Left colon (tissue), 2 donors: ENCODE results near the gene SRRM5. TPM values are rescaled to one million over a fixed set of nuclear protein-coding genes. Genes with fewer than 3 reads are reported as not detected.
A peak's percentile ranks its signal among the peaks of the same experiment; 100 is the strongest.

Source experiments
- ATAC-seq: fragments of 200-7000 bp; cut with Tn5 transposase; one replicate; pipeline ENCODE4 v1.9.1; 2020; ENCODE audit warnings: mild to moderate bottlenecking, moderate library complexity
- DNase-seq, 2 donors: peaks; one replicate each; pipeline ENCODE4 v3.0.0-alpha.2; 2020
- intact Hi-C, 2 donors: fragments of 100-400 bp; cut with DNase I in 1 of 2; cut with micrococcal nuclease in 1 of 2; formaldehyde crosslinking; loops; one replicate each; pipeline versions ENCODE4 v1.11.2 to v1.14.0; 2022; cut with DNase I, micrococcal nuclease
- total RNA-seq, 2 donors: library from RNA; stranded (reverse); fragmentation: NEBNext Ultra II Directional; extraction: Animal tissue kit (Norgen Biotek cat#: 25700); gene quantifications; one replicate each; pipeline ENCODE4 v1.2.1, GENCODE V29; 2021
- donor health status: DM: no; HTN: no; CAD: no.
- donor health status: DM: yes; HTN: yes; CAD: no.

SRRM5 gene
- total RNA-seq, 2 donors from 2014 or later = 0.14 to 0.73 TPM

DNA sequence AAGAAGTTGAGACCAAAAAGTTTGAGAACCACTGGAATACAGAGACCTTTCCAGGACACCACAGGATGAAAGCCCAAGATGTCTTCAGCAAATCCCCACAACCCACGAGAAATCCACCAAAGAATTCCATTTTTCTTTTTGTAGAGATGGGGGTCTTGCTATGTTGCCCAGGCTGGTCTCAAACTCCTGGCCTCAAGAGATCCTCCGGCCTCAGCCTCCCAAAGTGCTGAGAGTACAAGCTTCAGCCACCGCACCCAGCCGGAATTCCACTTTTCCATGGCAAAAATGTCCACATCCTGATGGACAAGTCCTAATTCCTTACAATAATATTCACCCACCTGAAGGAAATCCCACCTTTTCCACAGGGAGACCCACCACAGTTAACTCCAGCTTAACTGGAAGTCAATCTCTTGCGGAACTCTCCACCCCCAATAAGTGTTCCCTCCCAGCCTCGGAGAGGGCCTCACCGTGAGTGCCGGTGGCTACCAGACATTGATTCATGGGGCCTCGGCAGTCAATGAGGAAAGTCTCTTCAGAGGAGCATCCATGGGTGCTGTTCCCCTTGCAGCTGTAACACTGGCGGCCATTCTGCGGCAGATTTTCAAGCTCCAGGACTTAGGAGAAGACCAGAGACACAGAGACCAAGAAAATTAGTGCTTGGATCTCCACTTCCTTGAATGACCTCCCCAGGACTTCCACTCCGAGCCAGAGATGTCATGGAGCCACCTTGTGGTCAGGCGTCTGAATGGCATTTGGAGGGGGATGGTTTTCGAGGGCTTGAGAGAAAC is 40.1 kb downstream of the SRRM5 start:
- DNase-seq (peak in 1 of 2 donors; percentile 64), ATAC-seq (peak; percentile 86)
- intact Hi-C loops = loop anchor here in 1 of 2 donors (10.0 kb wide), 1 partner anchor 207 kb away; no protein-coding TSS in a partner anchor

DNA sequence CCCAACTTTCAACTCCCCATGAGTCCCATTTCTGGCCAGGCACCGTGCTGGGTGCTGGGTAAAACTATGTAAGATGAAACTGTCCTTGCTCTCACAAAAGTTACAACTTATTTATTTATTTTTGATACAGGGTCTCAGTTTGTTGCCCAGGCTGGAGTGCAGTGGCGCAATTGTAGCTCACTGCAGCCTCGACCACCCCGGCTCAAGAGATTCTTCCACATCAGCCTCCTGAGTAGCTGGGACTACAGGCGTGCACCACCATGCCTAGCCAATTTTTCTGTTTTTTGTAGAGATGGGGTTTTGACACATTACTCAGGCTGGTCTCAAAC is 40.6 kb downstream of the SRRM5 start:
- no peak for ATAC-seq
- intact Hi-C loops = loop anchor here in 1 of 2 donors (10.0 kb wide), 1 partner anchor 208 kb away; no protein-coding TSS in a partner anchor
- DNase-seq = no peak

- ATAC-seq (no peak), DNase-seq (no peak)
- intact Hi-C loops = loop anchor here in 1 of 2 donors (10.0 kb wide), 1 partner anchor 212 kb away; no protein-coding TSS in a partner anchor
Measured at GRCh38 chr19:43656436-43656835, 44.5 kb downstream of the SRRM5 start.

DNA sequence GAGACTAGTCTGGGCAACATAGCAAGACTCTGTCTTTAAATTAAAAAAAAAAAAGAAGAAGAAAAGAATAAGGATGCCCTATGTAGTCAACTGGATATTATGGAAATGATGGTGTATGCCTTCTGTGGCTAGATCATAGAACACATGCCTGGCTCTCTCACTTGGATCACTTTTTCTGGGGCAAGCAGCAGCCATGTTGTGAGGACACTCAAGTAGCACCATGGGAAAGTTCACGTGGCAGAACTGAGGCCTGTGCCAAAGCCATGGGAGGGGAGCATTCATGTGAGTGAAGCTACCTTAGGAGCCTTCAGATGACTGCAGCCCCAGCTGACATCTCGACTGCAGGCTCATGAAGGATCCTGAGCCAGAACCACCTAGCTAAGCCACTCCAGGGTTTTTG is 46.1 kb downstream of the SRRM5 start:
- no peak for DNase-seq
- intact Hi-C loops = loop anchor here in 1 of 2 donors (10.0 kb wide), 1 partner anchor 213 kb away; no protein-coding TSS in a partner anchor
- no peak for ATAC-seq

GRCh38 chr19:43658494-43658893 is 46.6 kb downstream of the SRRM5 start:
- ATAC-seq = no peak
- DNase-seq = no peak
- intact Hi-C loops = loop anchor here in 1 of 2 donors (10.0 kb wide), 1 partner anchor 214 kb away; no protein-coding TSS in a partner anchor

DNA sequence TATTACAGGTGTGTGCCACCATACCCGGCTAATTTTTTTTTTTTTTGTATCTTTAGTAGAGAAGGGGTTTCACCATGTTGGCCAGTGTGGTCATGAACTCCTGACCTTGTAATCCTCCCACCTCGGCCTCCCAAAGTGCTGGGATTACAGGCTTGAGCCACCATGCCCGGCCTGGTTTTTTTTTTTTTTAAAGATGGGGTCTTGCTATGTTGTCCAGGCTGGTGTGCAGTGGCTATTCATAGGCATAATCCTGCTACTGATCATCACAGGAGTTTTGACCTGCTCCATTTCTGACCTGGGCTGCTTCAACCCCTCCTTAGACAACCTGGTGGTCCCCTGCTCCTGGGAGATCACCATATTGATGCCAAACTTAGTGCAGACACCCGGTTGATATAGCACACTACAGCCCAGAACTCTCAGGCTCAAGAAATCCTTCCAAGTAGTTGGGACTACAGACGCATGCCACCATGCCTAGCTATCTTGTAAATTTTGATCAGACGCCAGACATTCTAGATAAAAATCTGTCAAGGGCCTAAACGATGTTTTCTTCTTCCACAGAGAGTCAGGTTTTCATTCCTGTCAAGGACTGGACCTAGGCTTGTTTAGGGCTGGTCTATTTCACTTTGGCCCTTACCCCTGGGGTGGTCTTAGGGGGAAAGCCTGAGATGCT is 48.5 kb downstream of the SRRM5 start:
- no peak for ATAC-seq
- DNase-seq = no peak
- intact Hi-C loops = no loop called here

GRCh38 chr19:43660971-43661360 is 49.1 kb downstream of the SRRM5 start:
- DNase-seq (no peak), ATAC-seq (no peak)
- intact Hi-C loops = no loop called here

- no peak for DNase-seq
- peak; percentile 20 for ATAC-seq
- intact Hi-C loops = no loop called here
Measured at GRCh38 chr19:43662487-43662886, 50.6 kb downstream of the SRRM5 start.

GRCh38 chr19:43664018-43664417 is 52.1 kb downstream of the SRRM5 start:
- DNase-seq = no peak
- intact Hi-C loops = no loop called here

More at GRCh38 chr19:43664018-43664417, 52.1 kb downstream of the SRRM5 start:
- ATAC-seq = no peak

Other genes starting within 250 kb of the SRRM5 start
- gene TEX101, start 197.2 kb upstream of the SRRM5 start, total RNA-seq = under 1 TPM; 0.27 to 0.34 TPM
- under 1 TPM; 0.21 to 0.56 TPM for gene LYPD3, start 146.5 kb upstream of the SRRM5 start, total RNA-seq
- 10 to 100 TPM in 1 of 2 donors, 1 to 10 TPM in 1; 9.7 to 11.6 TPM for gene PHLDB3, start 107.3 kb upstream of the SRRM5 start, total RNA-seq
- 100 to 1,000 TPM; 480 to 631 TPM for gene ETHE1, start 84.9 kb upstream of the SRRM5 start, total RNA-seq
- 1 to 10 TPM; 6.5 to 7.7 TPM for gene ZNF575, start 78.9 kb upstream of the SRRM5 start, total RNA-seq
- gene XRCC1, start 36.6 kb upstream of the SRRM5 start, total RNA-seq = 10 to 100 TPM; 16.5 to 17.3 TPM
- gene PINLYP, start 36.3 kb upstream of the SRRM5 start, total RNA-seq = 1 to 10 TPM in 1 of 2 donors, under 1 TPM in 1; 0.95 to 1.6 TPM
- 10 to 100 TPM; 19.8 to 23.3 TPM for gene IRGQ, start 16.0 kb upstream of the SRRM5 start, total RNA-seq
- 10 to 100 TPM; 13.5 to 16.6 TPM for gene ZNF576, start 15.5 kb upstream of the SRRM5 start, total RNA-seq
- gene ZNF428, start 7.5 kb downstream of the SRRM5 start, total RNA-seq = 10 to 100 TPM; 16.3 to 18.7 TPM
- 1 to 10 TPM; 2.0 to 4.9 TPM for gene CADM4, start 27.8 kb downstream of the SRRM5 start, total RNA-seq
- gene PLAUR, start 58.1 kb downstream of the SRRM5 start, total RNA-seq = 100 to 1,000 TPM in 1 of 2 donors, 10 to 100 TPM in 1; 44.4 to 130 TPM
- not detected for gene IRGC, start 104.0 kb downstream of the SRRM5 start, total RNA-seq
- 10 to 100 TPM; 25.4 to 40.3 TPM for gene SMG9, start 142.9 kb downstream of the SRRM5 start, total RNA-seq
- gene KCNN4, start 168.9 kb downstream of the SRRM5 start, total RNA-seq = 10 to 100 TPM; 21.2 to 45.6 TPM
- gene LYPD5, start 190.4 kb downstream of the SRRM5 start, total RNA-seq = 1 to 10 TPM in 1 of 2 donors, under 1 TPM in 1; 0.70 to 3.5 TPM
- 10 to 100 TPM in 1 of 2 donors, 1 to 10 TPM in 1; 8.1 to 11.5 TPM for gene ZNF283, start 215.2 kb downstream of the SRRM5 start, total RNA-seq